Activated naive CD8-positive, alpha-beta T cell (primary cell): ENCODE data around the gene SLCO2A1.
A peak's percentile ranks its signal among the peaks of the same experiment; 100 is the strongest.
"Not testable (repeated sequence)": the region's sequence is repeated elsewhere in the genome, so short reads cannot be mapped to it uniquely, and the experiment has no call there.

Source experiments
- H3K27ac Mint-ChIP-seq: one replicate; pipeline ENCODE4 v1.8.0; 2021; ENCODE audit warnings: mixed read lengths
- H3K27me3 Mint-ChIP-seq: one replicate; pipeline ENCODE4 v1.8.0; 2021; ENCODE audit warnings: mixed read lengths
- H3K36me3 Mint-ChIP-seq: one replicate; pipeline ENCODE4 v1.8.0; 2021; ENCODE audit warnings: mixed read lengths
- H3K4me1 Mint-ChIP-seq: one replicate; pipeline ENCODE4 v1.8.0; 2021; ENCODE audit warnings: low read depth, mixed read lengths
- H3K4me3 Mint-ChIP-seq: one replicate; pipeline ENCODE4 v1.8.0; 2021; ENCODE audit warnings: mild to moderate bottlenecking, mixed read lengths
- H3K9me3 Mint-ChIP-seq: one replicate; pipeline ENCODE4 v1.8.0; 2021; ENCODE audit warnings: low read depth, mixed read lengths

The SLCO2A1 gene

GRCh38 chr3:134029734-134030378 lies at the start of gene SLCO2A1:
Gene SLCO2A1, minus strand, starts transcription at chr3:134029925. Its CDS starts 123 bp downstream, at chr3:134029802.
- H3K27me3 Mint-ChIP-seq, result peaks cover 20% of the 10 kb centered on the region

GRCh38 chr3:134079111-134079547 lies 49.4 kb upstream of the SLCO2A1 start:
- no peak overlapping the region for H3K4me3 Mint-ChIP-seq
- no peak overlapping the region for H3K27ac Mint-ChIP-seq
- H3K36me3 Mint-ChIP-seq, result no peaks in the 10 kb centered on the region
- no peaks in the 10 kb centered on the region for H3K9me3 Mint-ChIP-seq
- H3K4me1 Mint-ChIP-seq, result no peaks in the 10 kb centered on the region
- peaks cover 2% of the 10 kb centered on the region for H3K27me3 Mint-ChIP-seq

More at GRCh38 chr3:134029734-134030378, at the start of gene SLCO2A1:
- Mint-ChIP-seq H3K4me3 (peak within 1 kb of the TSS; percentile 80), H3K27ac (no peak within 1 kb of the TSS), H3K9me3 (no peaks in the 10 kb centered on the region), H3K36me3 (no peaks in the 10 kb centered on the region), H3K4me1 (peaks cover 2% of the 10 kb centered on the region)

GRCh38 chr3:134078169-134078831 lies 48.6 kb upstream of the SLCO2A1 start:
- H3K4me3 Mint-ChIP-seq, result no peak overlapping the region
- H3K27ac Mint-ChIP-seq, result no peak overlapping the region
- H3K36me3 Mint-ChIP-seq, result no peaks in the 10 kb centered on the region
- no peaks in the 10 kb centered on the region for H3K4me1 Mint-ChIP-seq
- no peaks in the 10 kb centered on the region for H3K9me3 Mint-ChIP-seq
- H3K27me3 Mint-ChIP-seq, result no peaks in the 10 kb centered on the region

- Mint-ChIP-seq H3K27ac (no peak overlapping the region), H3K4me1 (no peaks in the 10 kb centered on the region), H3K9me3 (no peaks in the 10 kb centered on the region), H3K4me3 (no peak overlapping the region), H3K27me3 (no peaks in the 10 kb centered on the region), H3K36me3 (no peaks in the 10 kb centered on the region)
Measured at GRCh38 chr3:134077649-134078161, 48.0 kb upstream of the SLCO2A1 start.

- Mint-ChIP-seq H3K36me3 (no peaks in the 10 kb centered on the region), H3K4me3 (no peak overlapping the region), H3K4me1 (no peaks in the 10 kb centered on the region), H3K9me3 (no peaks in the 10 kb centered on the region), H3K27ac (no peak overlapping the region), H3K27me3 (no peaks in the 10 kb centered on the region)
Measured at GRCh38 chr3:134076851-134077250, 47.1 kb upstream of the SLCO2A1 start.

GRCh38 chr3:134075846-134076245 lies 46.1 kb upstream of the SLCO2A1 start:
- Mint-ChIP-seq H3K4me1 (no peaks in the 10 kb centered on the region), H3K27me3 (no peaks in the 10 kb centered on the region), H3K4me3 (no peak overlapping the region), H3K9me3 (no peaks in the 10 kb centered on the region), H3K27ac (no peak overlapping the region), H3K36me3 (no peaks in the 10 kb centered on the region)

- Mint-ChIP-seq H3K36me3 (no peaks in the 10 kb centered on the region), H3K4me1 (no peaks in the 10 kb centered on the region), H3K27ac (no peak overlapping the region), H3K27me3 (no peaks in the 10 kb centered on the region), H3K4me3 (no peak overlapping the region), H3K9me3 (no peaks in the 10 kb centered on the region)
Measured at GRCh38 chr3:134075568-134075825, 45.8 kb upstream of the SLCO2A1 start.

GRCh38 chr3:134074790-134075567 lies 45.3 kb upstream of the SLCO2A1 start:
- no peak overlapping the region for H3K27ac Mint-ChIP-seq
- no peak overlapping the region for H3K4me3 Mint-ChIP-seq
- H3K36me3 Mint-ChIP-seq, result no peaks in the 10 kb centered on the region
- H3K4me1 Mint-ChIP-seq, result no peaks in the 10 kb centered on the region
- no peaks in the 10 kb centered on the region for H3K9me3 Mint-ChIP-seq
- no peaks in the 10 kb centered on the region for H3K27me3 Mint-ChIP-seq

GRCh38 chr3:134074001-134074789 lies 44.5 kb upstream of the SLCO2A1 start:
- Mint-ChIP-seq H3K27me3 (no peaks in the 10 kb centered on the region), H3K27ac (no peak overlapping the region), H3K9me3 (no peaks in the 10 kb centered on the region), H3K36me3 (no peaks in the 10 kb centered on the region), H3K4me1 (no peaks in the 10 kb centered on the region), H3K4me3 (no peak overlapping the region)

- Mint-ChIP-seq H3K4me3 (no peak overlapping the region), H3K27ac (no peak overlapping the region), H3K4me1 (no peaks in the 10 kb centered on the region), H3K36me3 (no peaks in the 10 kb centered on the region), H3K9me3 (no peaks in the 10 kb centered on the region), H3K27me3 (no peaks in the 10 kb centered on the region)
Measured at GRCh38 chr3:134073583-134073945, 43.8 kb upstream of the SLCO2A1 start.

GRCh38 chr3:134072881-134073582 lies 43.3 kb upstream of the SLCO2A1 start:
- Mint-ChIP-seq H3K27me3 (no peaks in the 10 kb centered on the region), H3K27ac (no peak overlapping the region), H3K4me1 (no peaks in the 10 kb centered on the region), H3K36me3 (no peaks in the 10 kb centered on the region), H3K9me3 (no peaks in the 10 kb centered on the region), H3K4me3 (no peak overlapping the region)

GRCh38 chr3:134070281-134070680 lies 40.6 kb upstream of the SLCO2A1 start:
- not testable (repeated sequence) for H3K27ac Mint-ChIP-seq, H3K4me1 Mint-ChIP-seq, H3K36me3 Mint-ChIP-seq, H3K4me3 Mint-ChIP-seq, H3K27me3 Mint-ChIP-seq, H3K9me3 Mint-ChIP-seq

- H3K9me3 Mint-ChIP-seq, result no peaks in the 10 kb centered on the region
- no peak overlapping the region for H3K4me3 Mint-ChIP-seq
- H3K27ac Mint-ChIP-seq, result no peak overlapping the region
- H3K36me3 Mint-ChIP-seq, result no peaks in the 10 kb centered on the region
- no peaks in the 10 kb centered on the region for H3K4me1 Mint-ChIP-seq
- no peaks in the 10 kb centered on the region for H3K27me3 Mint-ChIP-seq
Measured at GRCh38 chr3:134068429-134068828, 38.7 kb upstream of the SLCO2A1 start.

GRCh38 chr3:134067531-134068161 lies 37.9 kb upstream of the SLCO2A1 start:
- no peak overlapping the region for H3K27ac Mint-ChIP-seq
- H3K36me3 Mint-ChIP-seq, result no peaks in the 10 kb centered on the region
- no peak overlapping the region for H3K4me3 Mint-ChIP-seq
- no peaks in the 10 kb centered on the region for H3K9me3 Mint-ChIP-seq
- no peaks in the 10 kb centered on the region for H3K27me3 Mint-ChIP-seq
- no peaks in the 10 kb centered on the region for H3K4me1 Mint-ChIP-seq
